ENCODE data around the gene KCNG2. TPM values are rescaled to one million over a fixed set of nuclear protein-coding genes. Genes with fewer than 3 reads are reported as not detected.

The KCNG2 gene
- total and polyA plus RNA-seq, 9 of the 15 experiments (the other 6 are each of a cell fraction or from before 2014, with no cell fraction given), result not detected

DNA sequence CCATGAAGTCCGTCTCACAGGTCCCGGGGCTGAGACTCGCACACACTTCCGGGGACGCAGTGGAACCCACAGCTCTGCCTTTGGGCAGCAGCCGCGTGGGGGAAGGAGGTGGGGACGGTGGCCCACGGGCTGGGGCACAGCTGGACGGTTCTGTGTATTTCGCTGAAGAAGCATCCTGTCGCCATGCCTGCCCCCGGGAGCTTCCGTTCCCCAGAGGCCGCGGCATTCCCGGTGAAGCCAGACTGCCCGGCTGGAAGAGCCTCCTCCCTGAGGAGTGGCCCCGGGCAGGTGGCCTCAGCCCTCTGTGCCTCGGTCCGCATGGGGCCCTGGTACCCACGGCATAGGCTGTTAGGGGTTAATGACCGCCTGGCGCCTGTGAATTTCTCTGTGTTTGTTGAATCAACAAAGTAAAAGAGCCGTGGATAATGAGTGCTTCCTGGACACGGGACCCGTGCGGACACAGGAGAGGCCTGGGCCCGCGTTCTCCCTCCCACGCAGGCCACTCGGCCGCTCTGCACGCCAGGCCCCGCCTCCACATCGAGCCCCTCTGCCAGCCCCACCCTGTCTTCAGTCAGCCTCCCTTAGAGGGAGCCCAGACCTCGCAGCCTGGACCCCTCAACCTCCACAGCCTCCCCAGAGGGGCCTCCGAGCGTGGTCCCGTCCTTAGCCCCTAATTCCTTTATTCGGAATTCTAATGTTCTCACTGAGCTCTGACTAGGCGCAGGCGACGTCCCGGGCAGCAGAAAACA, 51.0 kb downstream of the KCNG2 start:
- no TSS peak for BruUV-seq (replicated peaks)
- ChIA-PET CTCF (ENCODE audit: low intra/inter-chr PET ratio) (no interaction called here), POLR2A (no interaction called here)
- H3K9me1 ChIP-seq (ENCODE audit: control insufficient read depth, insufficient read depth, low read length), result no peaks in the 10 kb centered on the region
- no peaks in the 10 kb centered on the region for H3K9me3 ChIP-seq (replicated peaks; ENCODE audit: control insufficient read depth, insufficient read depth, low read depth, low read length)
- H3K79me2 ChIP-seq (ENCODE audit: control insufficient read depth, insufficient read depth, low read length), result no peaks in the 10 kb centered on the region
- in situ Hi-C loops (cut with MboI) (no loop called here), intact Hi-C loops (cut with micrococcal nuclease) (no loop called here)
- no peaks in the 10 kb centered on the region for H4K20me1 ChIP-seq (replicated peaks; ENCODE audit: control insufficient read depth, insufficient read depth, low read length)
- H3K36me3 ChIP-seq (ENCODE audit: control insufficient read depth, insufficient read depth, low read length), result no peaks in the 10 kb centered on the region
- ATAC-seq, result no peak
- no peak overlapping the region for H3K27ac ChIP-seq (ENCODE audit: extremely low read depth, low read depth, low read length)
- no peak overlapping the region for H3K9ac ChIP-seq (ENCODE audit: insufficient read depth in 1 of 2, low read depth in 2 of 2, low read length in 2 of 2)
- peaks cover 0 to 23% of the 10 kb centered on the region in 2 experiments; a peak in 2 of 5 replicates for H3K4me1 ChIP-seq (replicated peaks in 1 of 2; ENCODE audit: control insufficient read depth in 2 of 2, insufficient read depth in 2 of 2, low read length in 2 of 2)
- TF ChIP-seq, protein P1, sequence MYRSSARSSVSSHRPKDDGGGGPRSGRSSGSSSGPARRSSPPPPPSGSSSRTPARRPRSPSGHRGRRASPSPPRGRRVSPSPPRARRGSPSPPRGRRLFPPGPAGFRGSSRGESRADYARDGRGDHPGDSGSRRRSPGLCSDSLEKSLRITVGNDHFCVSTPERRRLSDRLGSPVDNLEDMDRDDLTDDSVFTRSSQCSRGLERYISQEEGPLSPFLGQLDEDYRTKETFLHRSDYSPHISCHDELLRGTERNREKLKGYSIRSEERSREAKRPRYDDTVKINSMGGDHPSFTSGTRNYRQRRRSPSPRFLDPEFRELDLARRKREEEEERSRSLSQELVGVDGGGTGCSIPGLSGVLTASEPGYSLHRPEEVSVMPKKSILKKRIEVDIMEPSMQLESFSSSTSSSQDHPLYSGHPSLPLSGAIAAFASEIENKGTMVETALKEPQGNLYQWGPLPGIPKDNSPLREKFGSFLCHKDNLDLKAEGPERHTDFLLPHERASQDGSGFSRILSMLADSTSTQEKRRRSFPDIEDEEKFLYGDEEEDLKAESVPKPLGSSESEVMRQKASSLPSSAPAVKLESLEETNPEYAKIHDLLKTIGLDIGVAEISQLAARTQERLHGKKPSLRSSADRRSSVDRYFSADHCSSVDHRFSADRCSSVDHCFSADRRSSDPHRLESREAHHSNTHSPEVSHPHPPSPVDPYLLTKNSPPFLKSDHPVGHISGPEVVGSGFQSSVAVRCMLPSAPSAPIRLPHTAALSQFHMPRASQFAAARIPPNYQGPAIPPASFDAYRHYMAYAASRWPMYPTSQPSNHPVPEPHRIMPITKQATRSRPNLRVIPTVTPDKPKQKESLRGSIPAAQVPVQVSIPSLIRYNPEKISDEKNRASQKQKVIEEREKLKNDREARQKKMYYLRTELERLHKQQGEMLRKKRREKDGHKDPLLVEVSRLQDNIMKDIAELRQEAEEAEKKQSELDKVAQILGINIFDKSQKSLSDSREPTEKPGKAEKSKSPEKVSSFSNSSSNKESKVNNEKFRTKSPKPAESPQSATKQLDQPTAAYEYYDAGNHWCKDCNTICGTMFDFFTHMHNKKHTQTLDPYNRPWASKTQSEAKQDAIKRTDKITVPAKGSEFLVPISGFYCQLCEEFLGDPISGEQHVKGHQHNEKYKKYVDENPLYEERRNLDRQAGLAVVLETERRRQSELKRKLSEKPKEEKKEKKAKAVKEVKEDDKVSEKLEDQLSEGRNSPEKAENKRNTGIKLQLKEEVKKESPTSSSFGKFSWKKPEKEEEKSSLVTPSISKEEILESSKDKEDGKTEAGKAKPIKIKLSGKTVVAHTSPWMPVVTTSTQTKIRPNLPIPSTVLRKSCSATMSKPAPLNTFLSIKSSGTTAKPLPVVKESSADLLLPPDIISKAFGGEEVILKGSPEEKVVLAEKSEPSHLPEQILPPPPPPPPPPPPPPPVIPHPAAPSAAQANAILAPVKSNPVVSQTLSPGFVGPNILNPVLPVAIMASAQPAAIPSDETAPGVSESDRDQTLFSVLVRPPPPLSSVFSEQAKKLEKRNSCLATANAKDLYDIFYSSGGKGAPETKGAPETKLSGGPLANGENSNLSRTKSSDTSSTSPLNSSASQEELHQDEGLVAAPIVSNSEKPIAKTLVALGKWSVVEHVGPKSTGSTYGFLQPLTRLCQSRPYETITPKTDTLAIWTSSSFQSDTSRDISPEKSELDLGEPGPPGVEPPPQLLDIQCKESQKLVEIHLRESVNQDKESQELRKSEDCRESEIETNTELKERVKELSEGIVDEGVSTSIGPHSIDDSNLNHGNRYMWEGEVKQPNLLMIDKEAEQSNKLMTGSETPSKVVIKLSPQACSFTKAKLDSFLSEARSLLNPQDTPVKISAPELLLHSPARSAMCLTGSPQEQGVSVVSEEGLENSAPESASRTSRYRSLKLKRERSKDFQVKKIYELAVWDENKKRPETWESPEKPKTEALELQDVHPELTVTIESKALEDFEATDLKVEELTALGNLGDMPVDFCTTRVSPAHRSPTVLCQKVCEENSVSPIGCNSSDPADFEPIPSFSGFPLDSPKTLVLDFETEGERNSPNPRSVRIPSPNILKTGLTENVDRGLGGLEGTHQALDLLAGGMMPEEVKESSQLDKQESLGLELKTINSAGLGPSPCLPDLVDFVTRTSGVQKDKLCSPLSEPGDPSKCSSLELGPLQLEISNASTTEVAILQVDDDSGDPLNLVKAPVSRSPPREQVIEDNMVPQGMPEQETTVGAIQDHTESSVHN (IDR thresholded peaks at IDR 0.05; ENCODE audit: borderline replicate concordance in 1 of 2, low read depth in 1 of 2), result no peak
- FAIRE-seq, result no peak
- no peak overlapping the region for H3K4me2 ChIP-seq (ENCODE audit: insufficient read depth, low read length)
- no peak overlapping the region for H3K4me3 ChIP-seq
- no peak for DNase-seq (ENCODE audit: extremely low read depth in 1 of 4, low spot score in 3 of 4)
- no peak overlapping the region for H2AFZ ChIP-seq (ENCODE audit: low read depth, low read length)
- peaks cover 29 to 62% of the 10 kb centered on the region in 2 experiments for H3K27me3 ChIP-seq (ENCODE audit: control insufficient read depth in 2 of 2, insufficient read depth in 2 of 2, low read length in 2 of 2)
- WGBS (ENCODE audit: insufficient coverage, low coverage, missing lambda C conversion rate), result 2% methylated on average over 7 of the region's 45 CpGs

Data from K562 (cell line).